ENCODE measurements around the gene CX3CR1. TPM values are rescaled to one million over a fixed set of nuclear protein-coding genes. Genes with fewer than 3 reads are reported as not detected.

Gene CX3CR1
- total RNA-seq, 2 donors from 2014 or later = 2.7 to 3.4 TPM

- intact Hi-C loops (cut with DNase I) = no loop called here
- TF ChIP-seq POLR2AphosphoS5 (IDR thresholded peaks at IDR 0.05) = no peak
- no peak for TF ChIP-seq POLR2A (IDR thresholded peaks at IDR 0.05)
- TF ChIP-seq CTCF (IDR thresholded peaks at IDR 0.05) = no peak
- Histone ChIP-seq H3K27me3 (replicated peaks; ENCODE audit: insufficient read depth) (no peaks in the 10 kb centered on the region), H3K36me3 (no peaks in the 10 kb centered on the region), H3K4me3 (no peak overlapping the region), H3K4me1 (replicated peaks) (no peaks in the 10 kb centered on the region), H3K9me3 (no peaks in the 10 kb centered on the region), H3K27ac (no peak overlapping the region)
- no peak for DNase-seq (ENCODE audit: low spot score)
- 67% methylated on average over 2 of the region's 2 CpGs for WGBS
These were observed 56.9 kb downstream of the CX3CR1 start for GRCh38 chr3:39222939-39223338.

- Histone ChIP-seq H3K27me3 (replicated peaks; ENCODE audit: insufficient read depth) (no peaks in the 10 kb centered on the region), H3K9me3 (no peaks in the 10 kb centered on the region), H3K4me3 (no peak overlapping the region), H3K36me3 (no peaks in the 10 kb centered on the region), H3K4me1 (replicated peaks) (no peaks in the 10 kb centered on the region), H3K27ac (no peak overlapping the region)
- intact Hi-C loops (cut with DNase I) = no loop called here
- no peak for DNase-seq (ENCODE audit: low spot score)
- WGBS = 61% methylated on average over 1 of the region's 1 CpG
- TF ChIP-seq CTCF (IDR thresholded peaks at IDR 0.05) (no peak), POLR2A (IDR thresholded peaks at IDR 0.05) (no peak), POLR2AphosphoS5 (IDR thresholded peaks at IDR 0.05) (no peak)
These were observed 57.4 kb downstream of the CX3CR1 start for GRCh38 chr3:39222462-39222861.

GRCh38 chr3:39221141-39221530 is 58.7 kb downstream of the CX3CR1 start:
- Histone ChIP-seq H3K36me3 (no peaks in the 10 kb centered on the region), H3K4me1 (replicated peaks) (no peaks in the 10 kb centered on the region), H3K27ac (no peak overlapping the region), H3K4me3 (no peak overlapping the region), H3K27me3 (replicated peaks; ENCODE audit: insufficient read depth) (no peaks in the 10 kb centered on the region), H3K9me3 (no peaks in the 10 kb centered on the region)
- TF ChIP-seq CTCF (IDR thresholded peaks at IDR 0.05) (no peak), POLR2A (IDR thresholded peaks at IDR 0.05) (no peak), POLR2AphosphoS5 (IDR thresholded peaks at IDR 0.05) (no peak)
- no peak for DNase-seq (ENCODE audit: low spot score)
- intact Hi-C loops (cut with DNase I) = no loop called here

GRCh38 chr3:39220407-39221140 is 59.3 kb downstream of the CX3CR1 start:
- Histone ChIP-seq H3K4me3 (no peak overlapping the region), H3K36me3 (no peaks in the 10 kb centered on the region), H3K4me1 (replicated peaks) (no peaks in the 10 kb centered on the region), H3K27ac (no peak overlapping the region), H3K9me3 (no peaks in the 10 kb centered on the region), H3K27me3 (replicated peaks; ENCODE audit: insufficient read depth) (no peaks in the 10 kb centered on the region)
- no peak for DNase-seq (ENCODE audit: low spot score)
- no peak for TF ChIP-seq CTCF (IDR thresholded peaks at IDR 0.05)
- TF ChIP-seq POLR2AphosphoS5 (IDR thresholded peaks at IDR 0.05) = no peak
- no peak for TF ChIP-seq POLR2A (IDR thresholded peaks at IDR 0.05)
- intact Hi-C loops (cut with DNase I) = no loop called here
- WGBS = 52% methylated on average over 6 of the region's 6 CpGs

- TF ChIP-seq CTCF (IDR thresholded peaks at IDR 0.05) (no peak), POLR2AphosphoS5 (IDR thresholded peaks at IDR 0.05) (no peak), POLR2A (IDR thresholded peaks at IDR 0.05) (no peak)
- Histone ChIP-seq H3K4me1 (replicated peaks) (no peaks in the 10 kb centered on the region), H3K9me3 (no peaks in the 10 kb centered on the region), H3K27me3 (replicated peaks; ENCODE audit: insufficient read depth) (no peaks in the 10 kb centered on the region), H3K27ac (no peak overlapping the region), H3K36me3 (no peaks in the 10 kb centered on the region), H3K4me3 (no peak overlapping the region)
- no peak for DNase-seq (ENCODE audit: low spot score)
- intact Hi-C loops (cut with DNase I) = no loop called here
- WGBS = 89% methylated on average over 3 of the region's 3 CpGs
These were observed 60.1 kb downstream of the CX3CR1 start for GRCh38 chr3:39219702-39220101.

All from prostate gland (tissue), 2 donors.